ENCODE data around the gene ACOX1. TPM values are rescaled to one million over a fixed set of nuclear protein-coding genes. Genes with fewer than 3 reads are reported as not detected.
A peak's percentile ranks its signal among the peaks of the same experiment; 100 is the strongest.

ACOX1 gene
- total and polyA plus RNA-seq, 8 donors, result 25.6 to 81.0 (median 31.9) TPM

DNA sequence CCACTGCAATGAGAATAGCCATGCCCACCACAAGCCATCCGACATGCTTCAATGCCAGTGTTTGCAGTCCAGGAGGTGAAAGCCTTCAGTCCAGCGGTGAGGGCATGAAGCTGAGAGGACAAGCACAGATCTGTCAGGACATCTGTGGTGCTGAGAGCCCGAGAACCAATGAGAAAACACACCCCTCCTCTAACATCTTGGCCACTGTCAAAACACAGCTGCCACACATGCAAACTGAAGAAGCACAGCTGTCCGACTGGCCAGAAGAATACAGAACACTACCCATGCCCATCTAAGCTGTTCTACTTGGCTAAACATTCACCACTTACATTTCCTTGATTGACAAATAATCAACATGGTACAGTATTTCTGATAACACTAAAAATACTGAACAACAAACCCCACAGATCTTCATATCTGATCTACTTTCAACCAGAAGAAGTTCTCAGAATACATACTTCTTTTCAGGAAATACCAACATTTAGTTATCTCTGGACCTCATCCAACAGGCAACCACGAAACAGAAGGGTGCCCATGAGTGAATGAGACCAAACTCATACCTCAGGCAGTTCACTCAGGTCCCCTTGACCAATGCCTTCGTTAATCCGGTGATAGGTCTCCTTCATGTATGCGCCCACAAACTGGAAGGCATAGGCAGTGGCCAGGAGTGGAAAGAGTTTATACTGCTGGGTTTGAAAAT is 28.0 kb downstream of the ACOX1 start:
- peak in 2 of 4 donors; percentile 36 to 53 for DNase-seq
- intact Hi-C loops (cut with DNase I), result no loop called here
- H3K4me1 ChIP-seq, result no peaks in the 10 kb centered on the region
- peaks cover 0 to 100% of the 10 kb centered on the region in 2 donors for H3K36me3 ChIP-seq
- H3K9me3 ChIP-seq, result no peaks in the 10 kb centered on the region
- no peak overlapping the region for H3K4me3 ChIP-seq
- TF ChIP-seq, protein P1, sequence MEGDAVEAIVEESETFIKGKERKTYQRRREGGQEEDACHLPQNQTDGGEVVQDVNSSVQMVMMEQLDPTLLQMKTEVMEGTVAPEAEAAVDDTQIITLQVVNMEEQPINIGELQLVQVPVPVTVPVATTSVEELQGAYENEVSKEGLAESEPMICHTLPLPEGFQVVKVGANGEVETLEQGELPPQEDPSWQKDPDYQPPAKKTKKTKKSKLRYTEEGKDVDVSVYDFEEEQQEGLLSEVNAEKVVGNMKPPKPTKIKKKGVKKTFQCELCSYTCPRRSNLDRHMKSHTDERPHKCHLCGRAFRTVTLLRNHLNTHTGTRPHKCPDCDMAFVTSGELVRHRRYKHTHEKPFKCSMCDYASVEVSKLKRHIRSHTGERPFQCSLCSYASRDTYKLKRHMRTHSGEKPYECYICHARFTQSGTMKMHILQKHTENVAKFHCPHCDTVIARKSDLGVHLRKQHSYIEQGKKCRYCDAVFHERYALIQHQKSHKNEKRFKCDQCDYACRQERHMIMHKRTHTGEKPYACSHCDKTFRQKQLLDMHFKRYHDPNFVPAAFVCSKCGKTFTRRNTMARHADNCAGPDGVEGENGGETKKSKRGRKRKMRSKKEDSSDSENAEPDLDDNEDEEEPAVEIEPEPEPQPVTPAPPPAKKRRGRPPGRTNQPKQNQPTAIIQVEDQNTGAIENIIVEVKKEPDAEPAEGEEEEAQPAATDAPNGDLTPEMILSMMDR (IDR thresholded peaks at IDR 0.05), result no peak
- H3K27ac ChIP-seq, result no peak overlapping the region
- peak; percentile 26 for ATAC-seq
- no peaks in the 10 kb centered on the region for H3K27me3 ChIP-seq

DNA sequence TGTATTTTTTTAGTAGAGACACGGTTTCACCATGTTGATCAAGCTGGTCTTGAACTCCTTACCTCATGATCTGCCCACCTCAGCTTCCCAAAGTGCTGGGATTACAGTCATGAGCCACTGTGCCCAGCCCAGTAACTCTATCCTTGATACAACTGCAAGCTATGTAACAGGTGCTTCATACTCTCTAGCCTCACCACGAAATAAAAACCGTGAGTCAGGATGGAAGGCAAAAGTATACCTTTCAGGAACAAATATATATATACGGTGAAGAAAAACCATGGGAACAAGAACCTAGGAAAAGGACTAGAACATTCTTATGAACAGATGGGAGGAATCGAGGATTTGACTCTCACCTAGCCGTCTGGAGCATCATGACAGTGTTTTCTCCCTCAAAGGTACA is 28.5 kb downstream of the ACOX1 start:
- H3K36me3 ChIP-seq, result peaks cover 0 to 100% of the 10 kb centered on the region in 2 donors
- H3K27me3 ChIP-seq, result no peaks in the 10 kb centered on the region
- DNase-seq, result no peak
- no peak overlapping the region for H3K27ac ChIP-seq
- H3K4me1 ChIP-seq, result no peaks in the 10 kb centered on the region
- no peaks in the 10 kb centered on the region for H3K9me3 ChIP-seq
- intact Hi-C loops (cut with DNase I), result no loop called here
- TF ChIP-seq, protein P1 (IDR thresholded peaks at IDR 0.05), result no peak
- no peak overlapping the region for H3K4me3 ChIP-seq
- no peak for ATAC-seq

DNA sequence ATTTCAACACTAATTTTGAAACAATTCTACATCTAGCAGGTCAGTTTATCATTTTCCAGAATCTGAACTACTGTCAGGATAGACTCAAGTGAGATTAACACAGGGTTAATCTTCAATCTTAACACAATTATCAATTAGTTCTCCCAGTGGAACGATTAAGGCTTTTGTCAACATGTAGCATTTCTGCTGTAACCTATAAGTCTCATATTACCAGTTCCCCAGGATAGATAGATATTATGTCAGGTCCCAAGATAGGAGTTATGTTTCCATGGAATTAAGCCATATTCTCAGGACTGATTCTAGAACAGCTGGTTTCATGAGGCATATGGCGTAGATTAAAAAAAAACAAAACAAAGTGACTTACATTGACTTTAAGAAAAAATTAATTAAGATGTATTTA is 33.8 kb downstream of the ACOX1 start:
- peaks cover 0 to 13% of the 10 kb centered on the region in 2 donors for H3K4me1 ChIP-seq
- H3K9me3 ChIP-seq, result no peaks in the 10 kb centered on the region
- H3K27ac ChIP-seq, result no peak overlapping the region
- peaks cover 0 to 68% of the 10 kb centered on the region in 2 donors for H3K36me3 ChIP-seq
- no peak for ATAC-seq
- no peak overlapping the region for H3K4me3 ChIP-seq
- DNase-seq, result no peak
- TF ChIP-seq, protein P1 (IDR thresholded peaks at IDR 0.05), result no peak
- no peaks in the 10 kb centered on the region for H3K27me3 ChIP-seq
- intact Hi-C loops (cut with DNase I), result no loop called here

DNA sequence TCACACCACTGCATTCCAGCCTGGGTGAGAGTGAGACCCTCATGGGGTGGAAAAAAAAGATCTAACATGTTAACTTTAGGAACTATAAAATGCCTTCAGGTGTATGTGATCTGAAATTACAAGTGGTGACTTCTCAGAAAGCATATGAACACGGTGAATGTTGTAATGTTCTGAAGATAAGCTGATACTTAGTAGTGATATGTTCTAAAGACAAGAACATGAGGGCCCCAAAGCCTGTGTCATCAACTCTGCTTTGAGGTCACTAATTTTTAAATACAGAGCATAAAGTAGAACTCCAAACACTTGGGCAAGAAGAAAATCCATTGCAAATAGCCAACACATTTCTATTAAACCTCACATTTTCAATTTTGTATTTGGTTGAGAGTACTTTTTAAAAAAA is 35.5 kb downstream of the ACOX1 start:
- no peaks in the 10 kb centered on the region for H3K27me3 ChIP-seq
- intact Hi-C loops (cut with DNase I), result no loop called here
- no peaks in the 10 kb centered on the region for H3K9me3 ChIP-seq
- TF ChIP-seq, protein P1 (IDR thresholded peaks at IDR 0.05), result no peak
- H3K4me3 ChIP-seq, result no peak overlapping the region
- DNase-seq (no peak), ATAC-seq (no peak)
- H3K4me1 ChIP-seq, result peaks cover 0 to 15% of the 10 kb centered on the region in 2 donors
- H3K36me3 ChIP-seq, result peaks cover 0 to 51% of the 10 kb centered on the region in 2 donors
- no peak overlapping the region for H3K27ac ChIP-seq

DNA sequence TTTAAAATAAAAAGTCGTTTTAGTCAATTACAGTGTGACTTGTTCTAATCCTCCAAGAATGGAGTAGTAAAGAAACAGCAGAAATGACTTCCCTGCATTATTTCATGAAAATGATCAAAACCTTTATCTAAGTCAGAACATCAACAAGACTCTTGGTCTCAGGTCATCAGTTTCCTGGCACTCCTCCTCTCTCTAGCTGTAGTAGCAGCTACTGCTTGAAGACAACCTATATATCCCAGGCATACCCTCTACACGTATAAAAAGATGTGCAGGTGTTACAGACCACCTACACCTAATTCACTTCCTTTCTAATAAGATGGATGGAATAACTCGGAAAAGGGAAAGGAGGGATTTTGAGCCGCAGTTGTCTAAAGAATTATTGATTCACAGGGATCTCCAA is 36.5 kb downstream of the ACOX1 start:
- H3K4me3 ChIP-seq, result no peak overlapping the region
- H3K4me1 ChIP-seq, result peaks cover 0 to 15% of the 10 kb centered on the region in 2 donors
- ATAC-seq (no peak), DNase-seq (no peak)
- H3K27ac ChIP-seq, result no peak overlapping the region
- H3K9me3 ChIP-seq, result no peaks in the 10 kb centered on the region
- H3K36me3 ChIP-seq, result peaks cover 0 to 41% of the 10 kb centered on the region in 2 donors
- no peaks in the 10 kb centered on the region for H3K27me3 ChIP-seq
- intact Hi-C loops (cut with DNase I), result no loop called here
- TF ChIP-seq, protein P1 (IDR thresholded peaks at IDR 0.05), result no peak

Data from left lung (tissue), 10 donors.